GM18907 (cell line): ENCODE measurements around the gene MRPL24.

Experiments
- ATAC-seq: cut with Tn5 transposase; IDR thresholded peaks from one replicate; pipeline ENCODE4 v1.9.1; 2021; ENCODE audit warnings: mild to moderate bottlenecking, moderate library complexity; ENCODE audit not compliant: unreplicated experiment

MRPL24 gene

GRCh38 chr1:156692925-156693847 lies 47.7 kb downstream of the MRPL24 start:
- ATAC-seq: no peak

- no peak for ATAC-seq
Measured at GRCh38 chr1:156692441-156692924, 48.4 kb downstream of the MRPL24 start.

GRCh38 chr1:156691665-156692440 lies 49.0 kb downstream of the MRPL24 start:
- ATAC-seq: no peak

GRCh38 chr1:156691191-156691590 lies 49.7 kb downstream of the MRPL24 start:
- no peak for ATAC-seq

- ATAC-seq: no peak
Measured at GRCh38 chr1:156690675-156691036, 50.2 kb downstream of the MRPL24 start.

GRCh38 chr1:156689953-156690674 lies 50.8 kb downstream of the MRPL24 start:
- ATAC-seq: no peak

GRCh38 chr1:156689035-156689952 lies 51.6 kb downstream of the MRPL24 start:
- peak; percentile 74 for ATAC-seq
